HL-60 (cell line): ENCODE measurements around the gene UBE4B.

Experiments used
- CTCF ChIP-seq: IDR thresholded peaks from one replicate; pipeline ENCODE4 v1.5.1; 2011; ENCODE audit warnings: low read length, control low read depth, inconsistent platforms; ENCODE audit not compliant: insufficient read depth
- POLR2AphosphoS5 ChIP-seq: IDR thresholded peaks from 2 replicates; pipeline ENCODE4 v1.6.1; 2012; ENCODE audit warnings: low read depth
- REST ChIP-seq: IDR thresholded peaks from 2 replicates; pipeline ENCODE4 v1.6.1; 2012; ENCODE audit warnings: low read depth; ENCODE audit not compliant: insufficient replicate concordance
- SPI1 ChIP-seq: IDR thresholded peaks from 2 replicates; pipeline ENCODE4 v1.6.1; 2012; ENCODE audit warnings: low read depth, mild to moderate bottlenecking, borderline replicate concordance

GRCh38 chr1:10075732-10076131 is 43.0 kb downstream of the UBE4B start:
- TF ChIP-seq CTCF (no peak), SPI1 (no peak), REST (no peak), POLR2AphosphoS5 (no peak)
